ENCODE data around the gene SMARCB1.
A peak's percentile ranks its signal among the peaks of the same experiment; 100 is the strongest.

Gene SMARCB1

DNA sequence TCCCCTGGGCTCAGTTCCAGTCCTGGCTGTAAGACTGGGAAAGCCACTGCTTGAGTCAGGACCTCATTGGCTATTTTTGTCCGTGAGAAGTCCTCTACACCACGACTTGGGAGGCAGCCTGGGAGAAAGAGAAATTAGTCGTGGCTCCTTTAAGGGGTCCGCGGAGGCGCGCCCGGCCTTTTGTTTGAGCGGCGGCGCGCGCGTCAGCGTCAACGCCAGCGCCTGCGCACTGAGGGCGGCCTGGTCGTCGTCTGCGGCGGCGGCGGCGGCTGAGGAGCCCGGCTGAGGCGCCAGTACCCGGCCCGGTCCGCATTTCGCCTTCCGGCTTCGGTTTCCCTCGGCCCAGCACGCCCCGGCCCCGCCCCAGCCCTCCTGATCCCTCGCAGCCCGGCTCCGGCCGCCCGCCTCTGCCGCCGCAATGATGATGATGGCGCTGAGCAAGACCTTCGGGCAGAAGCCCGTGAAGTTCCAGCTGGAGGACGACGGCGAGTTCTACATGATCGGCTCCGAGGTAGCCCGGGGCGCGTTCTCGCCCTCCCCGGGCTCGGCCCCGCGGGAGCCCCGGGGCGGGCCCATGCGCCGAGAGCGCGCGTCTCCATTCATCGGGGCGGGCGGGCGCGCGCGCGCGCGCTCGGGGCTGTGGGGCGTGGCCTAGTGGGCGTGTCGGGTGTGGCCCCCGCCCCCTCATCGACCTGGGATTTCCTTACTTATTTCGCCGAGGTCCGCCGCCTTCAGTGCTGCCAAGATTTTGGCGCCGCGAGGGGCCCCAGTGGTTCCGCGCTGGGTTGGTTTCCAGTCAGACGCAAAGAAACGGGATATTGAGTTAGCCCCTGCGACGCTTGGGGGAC lies at the start of gene SMARCB1:
Gene SMARCB1 (plus strand): TSS at position 215 of the 848 bp plus-strand sequence. CDS start 204 bp downstream, at position 419.
- TF ChIP-seq, protein P1, sequence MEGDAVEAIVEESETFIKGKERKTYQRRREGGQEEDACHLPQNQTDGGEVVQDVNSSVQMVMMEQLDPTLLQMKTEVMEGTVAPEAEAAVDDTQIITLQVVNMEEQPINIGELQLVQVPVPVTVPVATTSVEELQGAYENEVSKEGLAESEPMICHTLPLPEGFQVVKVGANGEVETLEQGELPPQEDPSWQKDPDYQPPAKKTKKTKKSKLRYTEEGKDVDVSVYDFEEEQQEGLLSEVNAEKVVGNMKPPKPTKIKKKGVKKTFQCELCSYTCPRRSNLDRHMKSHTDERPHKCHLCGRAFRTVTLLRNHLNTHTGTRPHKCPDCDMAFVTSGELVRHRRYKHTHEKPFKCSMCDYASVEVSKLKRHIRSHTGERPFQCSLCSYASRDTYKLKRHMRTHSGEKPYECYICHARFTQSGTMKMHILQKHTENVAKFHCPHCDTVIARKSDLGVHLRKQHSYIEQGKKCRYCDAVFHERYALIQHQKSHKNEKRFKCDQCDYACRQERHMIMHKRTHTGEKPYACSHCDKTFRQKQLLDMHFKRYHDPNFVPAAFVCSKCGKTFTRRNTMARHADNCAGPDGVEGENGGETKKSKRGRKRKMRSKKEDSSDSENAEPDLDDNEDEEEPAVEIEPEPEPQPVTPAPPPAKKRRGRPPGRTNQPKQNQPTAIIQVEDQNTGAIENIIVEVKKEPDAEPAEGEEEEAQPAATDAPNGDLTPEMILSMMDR (IDR thresholded peaks at IDR 0.05; ENCODE audit: low read depth, low read length, missing control alignments) = no peak
- Histone ChIP-seq H3K36me3 (replicated peaks) (no peaks in the 10 kb centered on the region), H3K27ac (peak within 1 kb of the TSS; percentile 94), H3K4me3 (ENCODE audit: low read depth, low read length) (peak within 1 kb of the TSS; percentile 89), H3K27me3 (replicated peaks) (no peaks in the 10 kb centered on the region)
- peak; percentile 85 for DNase-seq
- in situ Hi-C loops (cut with HindIII; ENCODE audit: low pct_ligation_motif_present, low sequenced_read_pairs) = no loop called here

DNA sequence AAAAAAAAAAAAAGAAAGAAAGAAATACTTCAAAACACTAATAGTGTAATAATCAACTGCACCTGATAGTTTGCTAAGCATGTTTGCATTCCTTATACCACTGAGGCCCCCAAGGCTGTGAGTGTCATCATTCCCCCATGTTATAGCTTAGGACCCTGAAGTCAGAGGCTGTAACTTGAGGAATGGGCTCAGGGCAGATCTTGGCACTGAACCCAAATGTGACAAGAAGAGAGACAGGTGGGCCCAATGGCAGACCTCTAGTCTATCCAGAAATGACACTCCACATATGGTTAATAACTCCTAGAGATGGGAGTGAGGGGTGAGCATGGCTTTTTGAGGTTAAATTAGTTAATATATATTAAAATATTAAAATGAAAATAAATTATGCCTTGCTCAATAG lies 49.1 kb upstream of the SMARCB1 start:
- TF ChIP-seq, protein P1 (IDR thresholded peaks at IDR 0.05; ENCODE audit: low read depth, low read length, missing control alignments) = no peak
- DNase-seq = no peak
- in situ Hi-C loops (cut with HindIII; ENCODE audit: low pct_ligation_motif_present, low sequenced_read_pairs) = no loop called here

DNA sequence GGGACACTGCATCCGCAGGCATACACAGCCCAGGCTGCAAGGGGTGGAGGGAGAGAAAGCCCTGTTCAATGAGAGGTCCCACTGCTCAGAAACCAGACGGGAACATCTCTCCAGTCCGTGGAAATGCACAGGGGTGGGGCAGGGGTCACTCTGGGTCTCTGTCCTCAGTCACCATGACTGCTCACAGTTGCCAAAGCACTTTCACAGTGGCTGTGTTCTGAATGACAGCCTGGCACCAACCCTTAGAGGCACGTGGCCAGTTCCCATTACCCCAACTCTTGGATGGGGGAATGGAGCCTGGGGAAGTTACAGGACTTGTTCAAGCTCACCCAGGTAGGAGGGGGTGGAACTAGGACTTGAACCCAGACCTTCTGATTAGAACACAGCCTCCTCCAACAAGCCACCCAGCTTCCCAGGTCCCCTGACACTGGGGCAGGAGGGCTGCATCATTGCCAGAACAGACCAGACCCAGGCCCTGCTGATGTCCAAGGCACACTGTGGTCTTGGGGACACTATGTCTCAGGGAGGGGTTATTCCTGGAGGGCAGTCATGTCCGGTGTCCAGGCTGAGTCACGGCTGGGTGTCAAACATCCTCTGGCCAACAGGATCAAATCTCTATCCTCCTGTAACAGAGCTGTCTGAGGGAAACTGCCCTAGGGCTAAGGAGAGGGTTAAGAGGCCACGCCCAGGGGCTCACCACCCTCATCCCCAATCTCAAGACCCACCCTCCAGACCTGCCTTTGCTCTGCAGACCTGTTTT lies 44.1 kb upstream of the SMARCB1 start:
- in situ Hi-C loops (cut with HindIII; ENCODE audit: low pct_ligation_motif_present, low sequenced_read_pairs) = no loop called here
- peaks cover 30% of the 10 kb centered on the region for H3K36me3 ChIP-seq (replicated peaks)
- no peak for DNase-seq
- H3K27ac ChIP-seq = no peak overlapping the region
- H3K27me3 ChIP-seq (replicated peaks) = no peaks in the 10 kb centered on the region
- no peak overlapping the region for H3K4me3 ChIP-seq (ENCODE audit: low read depth, low read length)
- TF ChIP-seq, protein P1 (IDR thresholded peaks at IDR 0.05; ENCODE audit: low read depth, low read length, missing control alignments) = no peak

More for the DNA sequence above, 49.1 kb upstream of the SMARCB1 start:
- no peak overlapping the region for H3K4me3 ChIP-seq (ENCODE audit: low read depth, low read length)
- H3K36me3 ChIP-seq (replicated peaks) = peaks cover 3% of the 10 kb centered on the region
- H3K27me3 ChIP-seq (replicated peaks) = no peaks in the 10 kb centered on the region
- H3K27ac ChIP-seq = no peak overlapping the region

DNA sequence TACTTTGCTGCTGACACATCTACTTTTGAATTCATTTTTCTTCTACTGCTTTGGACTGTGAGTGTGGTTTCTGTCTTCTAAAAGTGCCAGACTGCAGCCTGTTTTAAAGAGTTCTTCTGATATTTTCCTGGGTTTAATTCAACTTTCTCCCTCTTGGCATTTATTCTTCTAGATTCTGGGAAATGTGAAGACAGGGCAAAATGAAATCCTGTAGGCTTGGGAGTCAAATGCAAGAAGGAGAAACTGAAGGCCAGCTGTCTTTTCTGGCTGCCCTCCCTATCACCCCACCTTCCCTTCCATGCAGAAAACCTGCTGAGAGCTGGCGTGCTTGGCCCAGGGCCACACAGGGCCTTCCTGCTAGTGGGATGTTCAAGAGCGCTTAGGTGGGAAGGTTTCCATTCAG lies 43.5 kb upstream of the SMARCB1 start:
- H3K36me3 ChIP-seq (replicated peaks) = peaks cover 30% of the 10 kb centered on the region
- in situ Hi-C loops (cut with HindIII; ENCODE audit: low pct_ligation_motif_present, low sequenced_read_pairs) = no loop called here

DNA sequence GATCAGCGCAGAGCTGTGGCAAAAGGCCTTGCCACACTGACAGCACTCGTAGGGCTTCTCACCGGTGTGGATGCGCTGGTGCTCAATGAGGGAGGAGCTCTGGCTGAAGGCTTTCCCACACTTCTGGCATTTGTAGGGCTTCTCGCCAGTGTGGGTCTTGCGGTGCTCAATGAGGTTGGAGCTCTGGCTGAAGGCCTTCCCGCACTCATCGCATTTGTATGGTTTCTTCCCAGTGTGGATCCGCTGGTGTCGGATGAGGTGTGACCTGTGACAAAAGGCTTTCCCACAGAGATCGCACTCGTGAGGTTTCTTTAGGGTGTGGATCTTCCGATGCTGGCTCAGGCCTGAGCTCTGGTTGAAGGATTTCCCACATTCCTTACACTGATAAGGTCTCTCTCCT lies 42.8 kb upstream of the SMARCB1 start:
- H3K4me3 ChIP-seq (ENCODE audit: low read depth, low read length) = no peak overlapping the region
- in situ Hi-C loops (cut with HindIII; ENCODE audit: low pct_ligation_motif_present, low sequenced_read_pairs) = no loop called here
- H3K36me3 ChIP-seq (replicated peaks) = peaks cover 30% of the 10 kb centered on the region
- H3K27me3 ChIP-seq (replicated peaks) = no peaks in the 10 kb centered on the region
- TF ChIP-seq, protein P1 (IDR thresholded peaks at IDR 0.05; ENCODE audit: low read depth, low read length, missing control alignments) = no peak
- no peak overlapping the region for H3K27ac ChIP-seq
- DNase-seq = no peak

More for the DNA sequence above, 43.5 kb upstream of the SMARCB1 start:
- Histone ChIP-seq H3K27me3 (replicated peaks) (no peaks in the 10 kb centered on the region), H3K4me3 (ENCODE audit: low read depth, low read length) (no peak overlapping the region), H3K27ac (no peak overlapping the region)
- DNase-seq = no peak
- TF ChIP-seq, protein P1 (IDR thresholded peaks at IDR 0.05; ENCODE audit: low read depth, low read length, missing control alignments) = no peak
